ACC112 (cell line): ENCODE results near the gene STARD7.

ENCODE experiments used
- H2AFZ ChIP-seq: fragments of 200-600 bp; sonication (generic); one replicate; pipeline ENCODE4 v1.6.0; 2017; ENCODE audit warnings: antibody characterized with exemption, low read length; ENCODE audit not compliant: unreplicated experiment
- H3K27ac ChIP-seq: fragments of 200-600 bp; sonication (generic); 2 replicates; pipeline ENCODE4 v1.5.1; 2014; ENCODE audit warnings: low read depth, mild to moderate bottlenecking, antibody characterized with exemption, low read length, moderate library complexity
- H3K27me3 ChIP-seq: fragments of 200-600 bp; sonication (generic); 2 replicates; pipeline ENCODE4 v1.6.1; 2014; ENCODE audit warnings: mild to moderate bottlenecking, antibody characterized with exemption, low read length, moderate library complexity, mixed read lengths; ENCODE audit not compliant: insufficient read depth
- H3K36me3 ChIP-seq: fragments of 200-600 bp; sonication (generic); 2 replicates; pipeline ENCODE4 v1.6.1; 2016; ENCODE audit warnings: mild to moderate bottlenecking, antibody characterized with exemption, low read length, moderate library complexity, mixed read lengths; ENCODE audit not compliant: insufficient read depth
- H3K4me1 ChIP-seq: fragments of 200-600 bp; sonication (generic); one replicate; pipeline ENCODE4 v1.6.1; 2016; ENCODE audit warnings: low read length, mixed read lengths; ENCODE audit not compliant: insufficient read depth, unreplicated experiment, control insufficient read depth
- H3K4me3 ChIP-seq: fragments of 200-600 bp; sonication (generic); 2 replicates; pipeline ENCODE4 v1.5.1; 2014; ENCODE audit warnings: mild to moderate bottlenecking, low read depth, low read length
- H3K79me2 ChIP-seq: fragments of 200-600 bp; sonication (generic); one replicate; pipeline ENCODE4 v1.6.0; 2016; ENCODE audit warnings: low read length; ENCODE audit not compliant: control insufficient read depth, unreplicated experiment, insufficient read depth

The STARD7 gene

GRCh38 chr2:96154506-96155380 is 53.9 kb downstream of the STARD7 start:
- Histone ChIP-seq H3K36me3 (no peaks in the 10 kb centered on the region), H3K27me3 (peaks cover 3% of the 10 kb centered on the region; the same call in 1 of the 2 replicates), H3K4me3 (no peak overlapping the region), H2AFZ (no peak overlapping the region), H3K79me2 (no peaks in the 10 kb centered on the region), H3K4me1 (no peaks in the 10 kb centered on the region), H3K27ac (no peak overlapping the region)

- no peaks in the 10 kb centered on the region for H3K79me2 ChIP-seq
- H3K4me1 ChIP-seq = no peaks in the 10 kb centered on the region
- no peaks in the 10 kb centered on the region for H3K36me3 ChIP-seq
- no peak overlapping the region for H3K27ac ChIP-seq
- no peak overlapping the region for H3K4me3 ChIP-seq
- H3K27me3 ChIP-seq = peaks cover 3% of the 10 kb centered on the region; the same call in 1 of the 2 replicates
- H2AFZ ChIP-seq = no peak overlapping the region
Measured at GRCh38 chr2:96153991-96154431, 54.6 kb downstream of the STARD7 start.

- Histone ChIP-seq H3K27ac (no peak overlapping the region), H3K4me1 (peaks cover 6% of the 10 kb centered on the region), H3K36me3 (no peaks in the 10 kb centered on the region), H3K27me3 (no peaks in the 10 kb centered on the region), H2AFZ (no peak overlapping the region), H3K4me3 (no peak overlapping the region), H3K79me2 (no peaks in the 10 kb centered on the region)
Measured at GRCh38 chr2:96153291-96153713, 55.3 kb downstream of the STARD7 start.

DNA sequence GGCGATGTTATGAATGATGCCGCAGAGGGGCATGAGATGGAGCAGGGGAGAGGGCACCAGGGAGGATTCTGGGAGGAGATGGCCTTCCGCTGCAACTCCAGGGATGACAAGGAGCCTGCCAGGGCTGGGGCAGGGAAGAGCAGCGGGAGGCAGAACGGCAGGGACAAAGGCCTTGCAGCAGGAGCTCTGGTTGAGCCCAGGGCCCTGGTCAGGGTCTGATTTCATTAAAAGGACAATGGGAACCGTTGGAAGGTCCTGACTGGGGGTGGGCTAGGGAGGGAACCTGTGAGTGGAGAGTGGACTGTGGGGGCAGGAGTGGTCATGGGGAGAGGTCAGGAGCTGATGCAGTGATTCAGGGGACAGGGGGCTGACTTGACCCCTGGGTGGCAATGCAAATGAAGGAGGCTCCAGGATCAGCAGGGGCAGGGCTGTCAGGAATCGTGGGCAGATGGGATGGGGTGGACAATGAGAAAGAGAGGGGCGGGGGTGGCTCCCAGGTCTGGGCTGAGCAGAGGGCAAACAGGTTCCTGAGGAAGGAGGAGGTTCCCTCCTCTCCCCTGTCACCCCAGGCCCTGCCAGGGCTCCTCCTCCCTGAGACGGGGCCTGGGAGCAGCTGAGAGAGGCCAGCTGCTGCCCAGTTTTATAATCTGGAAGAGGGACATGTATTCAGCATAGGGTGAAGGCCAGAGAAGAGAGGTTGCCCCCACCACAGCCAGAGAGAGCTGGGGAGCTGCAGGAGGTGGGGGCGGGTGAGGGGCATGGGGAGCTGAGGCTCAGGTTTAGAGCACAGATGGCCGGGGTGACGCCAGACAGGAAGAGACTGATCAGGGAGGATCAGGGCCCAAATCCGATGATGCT is 56.1 kb downstream of the STARD7 start:
- Histone ChIP-seq H3K27me3 (no peaks in the 10 kb centered on the region), H2AFZ (no peak overlapping the region), H3K27ac (no peak overlapping the region), H3K79me2 (no peaks in the 10 kb centered on the region), H3K4me1 (peaks cover 11% of the 10 kb centered on the region), H3K36me3 (no peaks in the 10 kb centered on the region), H3K4me3 (no peak overlapping the region)

GRCh38 chr2:96151595-96152303 is 56.9 kb downstream of the STARD7 start:
- no peak overlapping the region for H2AFZ ChIP-seq
- no peaks in the 10 kb centered on the region for H3K79me2 ChIP-seq
- no peak overlapping the region for H3K4me3 ChIP-seq
- H3K36me3 ChIP-seq = no peaks in the 10 kb centered on the region
- peaks cover 11% of the 10 kb centered on the region for H3K4me1 ChIP-seq
- no peak overlapping the region for H3K27ac ChIP-seq
- H3K27me3 ChIP-seq = no peaks in the 10 kb centered on the region

DNA sequence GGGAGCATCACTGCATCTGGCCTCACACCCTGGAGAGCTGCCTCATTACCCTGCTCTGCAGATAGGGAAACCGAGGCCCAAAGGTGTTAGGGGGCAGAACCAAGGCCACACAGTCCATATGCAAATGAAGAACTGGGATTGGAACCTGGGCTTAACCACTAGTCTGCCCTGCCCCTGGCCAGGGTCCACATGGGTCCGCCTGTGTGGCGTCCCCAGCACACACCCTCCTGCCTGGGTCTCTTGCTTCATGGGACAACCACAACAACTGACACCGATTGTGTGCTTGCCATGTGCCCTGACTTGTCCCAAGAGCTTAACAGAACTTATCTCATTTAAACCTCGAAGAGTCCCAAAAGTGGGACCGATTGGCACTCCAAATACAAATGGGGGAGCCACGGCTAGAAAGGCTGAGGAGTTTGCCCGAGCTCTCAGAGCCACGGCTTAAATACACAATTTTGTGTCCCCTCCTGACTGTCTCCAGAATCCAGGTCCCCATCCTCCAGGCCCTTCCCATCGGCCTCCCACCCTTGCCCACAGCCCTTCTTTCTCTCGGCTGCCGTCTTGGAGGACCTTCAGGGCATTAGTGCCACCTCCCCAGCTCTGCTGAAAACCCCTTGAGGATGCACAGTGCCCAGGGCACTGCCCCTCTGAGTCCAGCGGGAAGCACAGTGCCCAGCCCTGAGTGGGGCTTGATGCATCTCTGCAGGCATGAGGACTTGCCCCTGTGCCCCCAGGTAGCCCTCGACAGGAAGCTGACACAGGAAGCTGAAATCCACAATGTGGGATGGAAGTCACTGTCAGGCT is 57.6 kb downstream of the STARD7 start:
- H3K27ac ChIP-seq = no peak overlapping the region
- no peak overlapping the region for H2AFZ ChIP-seq
- no peaks in the 10 kb centered on the region for H3K36me3 ChIP-seq
- H3K4me1 ChIP-seq = peaks cover 11% of the 10 kb centered on the region
- no peak overlapping the region for H3K4me3 ChIP-seq
- no peaks in the 10 kb centered on the region for H3K79me2 ChIP-seq
- H3K27me3 ChIP-seq = no peaks in the 10 kb centered on the region

DNA sequence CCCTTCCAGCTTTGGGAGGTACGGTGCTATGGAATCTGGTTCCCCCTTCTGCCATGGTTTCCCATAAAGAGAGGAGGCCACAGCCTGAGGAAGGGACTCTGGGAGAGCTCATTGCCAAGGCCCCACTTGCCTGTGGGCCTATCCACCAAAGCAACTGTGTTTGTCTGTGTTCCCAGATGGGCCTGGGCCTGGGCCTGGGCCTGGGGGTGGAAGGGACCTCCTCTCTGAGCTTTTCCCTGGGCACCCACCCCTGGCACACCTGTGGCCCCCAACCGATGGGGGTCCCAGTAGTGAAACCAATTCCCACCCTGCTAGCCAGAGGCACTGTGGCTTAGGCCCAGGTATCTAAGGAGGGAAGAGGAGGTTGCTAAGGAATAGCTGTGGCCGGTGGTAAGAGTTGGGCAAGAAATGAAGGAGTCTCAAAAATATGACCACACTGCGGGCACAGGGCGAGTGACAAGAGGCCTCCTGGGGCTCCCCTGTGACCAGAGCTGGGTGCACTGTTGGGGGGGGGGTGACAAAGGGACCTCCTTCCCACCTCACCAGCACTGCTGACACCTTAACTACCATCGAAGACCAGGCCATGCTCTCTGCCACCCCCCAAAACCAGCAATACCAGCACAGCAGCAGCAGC is 58.5 kb downstream of the STARD7 start:
- Histone ChIP-seq H2AFZ (no peak overlapping the region), H3K4me1 (peaks cover 11% of the 10 kb centered on the region), H3K36me3 (no peaks in the 10 kb centered on the region), H3K4me3 (no peak overlapping the region), H3K27ac (no peak overlapping the region), H3K27me3 (no peaks in the 10 kb centered on the region), H3K79me2 (no peaks in the 10 kb centered on the region)

DNA sequence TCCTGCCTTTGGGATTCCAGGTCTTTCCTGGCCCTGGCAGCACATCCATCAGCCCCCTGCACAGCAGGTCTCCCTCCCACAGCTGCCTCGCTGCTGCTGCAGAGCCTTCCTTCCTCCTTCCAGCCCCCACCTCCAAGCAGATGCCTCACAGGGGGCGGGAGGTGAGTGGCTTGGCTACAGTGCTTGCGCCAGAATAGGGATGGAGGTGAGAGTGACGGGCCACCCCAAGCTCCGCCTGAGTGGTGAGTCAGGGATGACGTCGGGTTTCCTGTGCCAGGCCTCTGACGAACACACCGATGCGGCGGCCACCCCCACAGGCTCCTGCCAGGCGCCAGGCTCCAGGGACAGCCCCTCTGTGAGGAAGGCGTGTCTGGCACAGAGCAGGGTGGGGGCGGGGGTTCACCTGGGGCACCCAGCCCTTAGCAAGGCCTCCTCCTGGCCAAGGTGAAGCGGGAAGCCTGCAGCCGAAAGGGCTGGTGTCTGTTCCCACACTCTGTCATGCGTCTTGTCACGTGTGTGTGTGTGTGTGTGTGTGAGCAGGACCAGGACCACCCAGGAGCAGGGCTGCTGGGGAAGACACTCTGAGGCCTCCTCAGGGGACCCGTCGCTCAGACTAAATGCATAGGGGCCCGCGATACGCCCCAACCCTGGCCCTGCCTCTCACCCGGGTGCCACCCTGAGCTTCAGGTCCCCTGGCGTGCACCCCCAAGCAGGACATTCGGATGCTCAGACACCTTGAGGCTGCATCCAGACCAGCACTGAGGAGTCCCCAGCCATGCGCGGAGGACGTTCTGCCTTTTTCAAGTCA is 60.0 kb downstream of the STARD7 start:
- H3K4me1 ChIP-seq = peaks cover 19% of the 10 kb centered on the region
- H3K36me3 ChIP-seq = no peaks in the 10 kb centered on the region
- H3K27ac ChIP-seq = no peak overlapping the region
- no peaks in the 10 kb centered on the region for H3K27me3 ChIP-seq
- H3K4me3 ChIP-seq = no peak overlapping the region
- H2AFZ ChIP-seq = no peak overlapping the region
- H3K79me2 ChIP-seq = no peaks in the 10 kb centered on the region

- Histone ChIP-seq H3K27ac (no peak overlapping the region), H3K4me3 (no peak overlapping the region), H3K36me3 (no peaks in the 10 kb centered on the region), H2AFZ (no peak overlapping the region), H3K4me1 (peaks cover 19% of the 10 kb centered on the region), H3K27me3 (no peaks in the 10 kb centered on the region), H3K79me2 (no peaks in the 10 kb centered on the region)
Measured at GRCh38 chr2:96147593-96148201, 60.9 kb downstream of the STARD7 start.
